UCSD-AML1 (cell line): Measurements from ENCODE around the gene CNTNAP4.

ENCODE experiments used
- DNase-seq: peaks from one replicate; lab custom pipeline; 2025; ENCODE audit not compliant: unreplicated experiment; lab: John Stamatoyannopoulos, UW

The CNTNAP4 gene

DNA sequence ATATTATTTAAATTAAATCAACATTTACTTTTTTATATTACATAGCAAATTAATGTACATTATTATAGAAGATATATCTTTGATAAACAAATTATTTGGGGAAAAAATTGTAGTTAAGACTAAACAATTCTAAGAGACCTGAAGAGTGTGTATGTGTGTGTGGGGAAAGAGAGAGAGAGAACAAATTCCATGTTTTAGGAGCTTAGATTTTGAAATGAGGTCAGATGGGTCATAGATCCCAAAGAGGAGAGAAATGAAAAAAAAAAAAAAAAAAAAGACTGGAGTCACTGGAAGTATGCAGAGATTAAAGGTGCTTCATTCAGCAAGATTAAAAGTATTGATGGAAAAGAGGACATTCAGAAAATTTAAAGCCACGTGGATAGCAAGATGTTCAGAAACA, 206.8 kb downstream of the CNTNAP4 start:
- no peak for DNase-seq

DNA sequence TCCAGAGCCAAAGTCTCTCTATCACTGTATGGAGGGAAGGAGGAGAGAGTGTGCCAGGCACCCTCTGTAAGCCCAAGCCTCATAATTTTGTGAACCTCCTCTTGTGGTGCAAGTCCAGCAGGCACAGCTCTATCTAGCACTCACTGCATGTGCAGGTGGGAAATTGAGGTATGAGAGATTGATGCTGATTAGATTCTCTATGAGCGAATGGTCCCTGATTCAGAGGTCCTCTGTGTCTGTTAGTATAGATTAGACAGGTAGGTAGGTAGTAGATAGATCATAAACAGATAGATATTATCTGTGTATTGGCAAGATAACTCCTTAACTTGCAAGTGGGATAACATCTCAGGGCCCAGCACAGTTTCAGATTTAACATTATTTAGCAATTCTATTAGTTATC, 209.5 kb downstream of the CNTNAP4 start:
- DNase-seq, result no peak

DNA sequence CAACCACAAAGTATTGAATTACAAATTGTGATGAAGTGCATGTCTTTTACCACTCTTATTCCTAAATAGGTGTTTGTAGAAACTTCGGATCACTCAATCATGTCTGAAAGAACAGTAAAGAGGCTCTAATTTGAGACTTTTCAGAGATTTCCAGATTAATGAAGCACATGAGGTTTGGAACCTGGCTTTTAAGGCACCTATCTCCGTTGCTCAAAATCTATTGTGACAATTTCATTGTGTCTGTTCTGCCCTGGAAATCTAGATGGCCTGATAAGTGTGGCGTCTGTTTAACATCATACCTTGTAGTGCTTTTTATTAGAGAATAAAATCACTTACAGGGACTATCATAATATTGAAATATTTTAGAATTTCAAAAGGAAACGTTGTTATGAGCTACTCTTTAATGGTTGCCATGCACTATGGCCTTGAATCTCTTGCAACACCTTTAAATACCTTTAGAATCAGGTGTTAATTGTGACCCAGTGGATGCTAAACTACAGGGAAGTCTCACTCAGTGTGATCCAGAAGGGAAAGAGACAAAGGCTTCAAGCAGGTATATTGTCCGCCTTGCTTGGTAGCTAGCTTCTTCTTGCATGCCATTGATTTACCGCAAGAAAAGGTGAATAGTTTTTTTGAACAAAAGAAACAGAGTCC, 210.3 kb downstream of the CNTNAP4 start:
- DNase-seq, result no peak

DNA sequence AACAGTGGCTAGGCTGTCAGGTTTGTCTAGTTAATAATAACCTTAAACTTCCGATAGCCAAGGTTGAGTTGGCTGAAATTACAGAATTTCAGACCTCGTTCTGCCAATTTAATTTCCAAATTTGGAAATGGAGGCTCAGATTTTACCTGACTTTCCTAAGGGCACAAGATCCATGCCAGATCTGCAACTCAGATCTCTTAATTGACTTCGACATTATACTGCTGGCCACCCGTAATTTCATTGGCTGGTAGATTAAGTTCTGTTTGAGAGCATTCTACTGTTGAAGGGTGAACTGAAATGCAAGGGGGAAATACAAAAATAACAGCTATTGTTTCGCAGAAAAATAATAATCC, 210.8 kb downstream of the CNTNAP4 start:
- DNase-seq, result no peak

DNA sequence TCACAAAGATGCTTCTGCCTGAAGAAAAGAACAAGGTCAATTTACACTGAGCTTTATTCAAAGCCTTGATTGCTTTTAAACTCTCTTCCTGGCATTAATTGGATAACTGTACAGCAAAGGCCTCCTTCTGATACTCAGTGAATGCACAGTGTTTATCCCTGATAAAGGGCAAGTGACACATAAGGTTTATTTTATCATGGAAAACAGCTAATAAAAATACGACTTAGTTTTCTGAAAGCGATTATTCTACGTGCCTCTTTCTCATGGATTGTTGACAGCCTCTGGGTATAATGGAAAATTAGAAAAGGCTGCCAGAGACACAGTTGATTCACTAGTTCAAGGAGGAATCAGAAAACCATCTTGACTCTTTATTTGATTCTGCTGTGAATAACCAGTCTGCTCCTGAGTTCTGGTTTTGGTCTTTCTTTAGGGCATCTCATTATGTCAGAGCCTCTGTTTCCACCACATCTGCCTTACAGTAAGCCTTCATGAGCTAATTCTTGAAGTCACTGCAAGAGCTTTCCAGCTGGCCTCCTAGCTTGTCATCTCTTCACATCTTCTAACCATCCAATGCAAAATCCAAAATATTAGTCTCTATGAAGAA, 212.9 kb downstream of the CNTNAP4 start:
- no peak for DNase-seq

DNA sequence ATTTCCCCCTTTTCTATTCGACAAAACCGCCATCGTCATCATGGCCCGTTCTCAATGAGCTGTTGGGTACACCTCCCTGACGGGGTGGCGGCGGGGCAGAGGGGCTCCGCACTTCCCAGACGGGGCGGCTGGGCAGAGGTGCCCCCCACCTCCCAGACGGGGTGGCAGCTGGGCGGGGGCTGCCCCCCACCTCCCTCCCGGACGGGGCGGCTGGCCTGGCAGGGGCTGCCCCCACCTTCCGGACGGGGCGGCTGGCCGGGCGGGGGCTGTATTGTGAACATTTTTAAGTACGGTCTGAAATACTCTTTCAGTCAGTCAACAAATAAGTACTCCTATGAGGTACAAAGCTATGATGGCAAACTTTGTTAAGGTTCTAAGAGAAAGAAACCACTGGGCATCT, 222.8 kb downstream of the CNTNAP4 start:
- DNase-seq, result no peak

DNA sequence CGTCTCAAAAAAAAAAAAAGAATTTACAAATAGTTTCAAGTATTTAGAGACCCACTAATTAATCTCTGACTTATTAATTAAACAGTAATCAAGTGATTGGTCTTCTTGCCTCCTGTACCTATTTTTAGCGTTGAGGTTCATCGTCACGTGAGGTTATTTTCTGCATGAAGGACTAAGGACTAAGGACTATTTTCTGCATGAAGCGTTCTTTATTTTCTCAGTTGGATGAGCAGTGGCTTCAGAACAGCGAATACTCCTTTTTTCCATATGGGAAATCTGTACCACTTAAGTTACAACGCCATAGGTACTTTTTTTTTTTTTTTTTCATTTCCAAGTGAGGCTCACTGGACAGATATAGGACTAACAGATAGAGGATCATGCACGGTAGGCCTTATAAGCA, 224.9 kb downstream of the CNTNAP4 start:
- no peak for DNase-seq

DNA sequence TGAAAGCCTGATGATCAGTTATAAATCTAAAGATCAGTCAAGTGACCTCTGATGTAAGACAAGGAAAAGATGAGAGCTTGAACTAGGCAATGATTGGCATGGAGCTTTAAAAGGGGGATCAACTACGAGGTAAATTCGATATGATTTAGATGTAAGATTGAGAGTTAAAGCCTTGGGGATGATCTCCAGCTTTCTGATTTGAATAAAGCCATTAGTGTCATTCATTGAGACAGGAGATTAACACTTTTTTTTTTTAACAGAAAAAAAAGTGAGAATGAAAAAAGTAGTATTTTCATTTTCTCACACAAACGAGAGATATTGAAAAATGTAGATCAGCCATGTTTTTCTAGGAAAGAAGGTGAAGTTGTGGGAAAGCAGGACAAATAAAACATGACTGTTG, 225.4 kb downstream of the CNTNAP4 start:
- no peak for DNase-seq

DNA sequence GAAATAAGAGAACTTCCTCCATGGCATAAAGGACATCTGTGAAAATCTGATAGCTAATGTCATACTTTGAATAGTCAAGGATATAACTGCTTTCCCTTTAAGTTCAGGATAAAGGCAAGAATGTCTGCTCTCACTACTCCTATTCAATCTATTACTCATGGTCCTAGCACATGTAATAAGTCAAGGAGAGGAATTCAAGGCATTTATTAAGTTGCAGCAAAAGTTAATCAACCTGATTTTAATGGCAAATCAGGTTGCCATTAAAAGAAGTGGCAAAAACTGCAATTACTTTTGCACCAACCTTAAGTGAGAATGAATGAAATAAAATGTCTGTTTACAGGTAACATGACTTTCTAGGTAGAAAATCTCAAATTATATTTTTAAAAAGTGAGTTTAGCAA, 225.9 kb downstream of the CNTNAP4 start:
- DNase-seq, result no peak

DNA sequence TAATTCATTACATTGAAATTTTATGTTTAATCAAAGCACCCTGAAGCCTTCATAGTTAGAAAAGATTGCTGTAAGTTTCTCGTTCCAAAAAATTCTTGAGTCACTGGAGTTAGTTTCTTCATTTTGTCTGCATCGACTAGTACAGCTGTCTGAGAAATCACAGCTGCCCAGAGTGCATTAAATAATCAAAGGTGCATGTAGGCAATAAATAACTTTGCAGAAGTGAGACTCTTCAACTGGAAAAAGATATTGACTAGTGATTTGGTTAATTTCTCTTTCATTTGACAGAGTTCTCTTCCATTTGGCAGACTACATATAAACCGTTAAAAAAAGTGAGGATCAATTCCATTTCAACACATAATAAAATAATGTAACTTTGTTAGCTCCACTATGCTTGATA, 234.0 kb downstream of the CNTNAP4 start:
- no peak for DNase-seq

DNA sequence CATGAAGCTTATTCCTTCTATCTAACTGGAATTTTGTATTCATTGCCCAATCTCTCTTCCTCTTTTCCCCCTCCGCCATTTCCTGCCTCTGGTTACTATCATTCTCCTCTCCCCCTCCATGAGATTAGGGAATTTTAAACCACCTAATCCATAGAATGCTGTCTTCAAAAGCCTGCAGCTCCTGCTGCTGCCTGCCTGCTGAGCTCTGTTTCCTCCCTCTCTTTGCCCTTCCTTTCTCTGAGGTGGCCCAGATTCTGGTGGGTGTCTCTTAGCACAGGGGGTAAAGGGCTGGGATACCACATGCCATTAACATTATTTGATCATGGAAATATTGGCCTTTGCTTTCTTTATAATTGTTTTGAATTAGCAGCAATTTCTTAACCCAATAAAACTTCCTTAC, 241.6 kb downstream of the CNTNAP4 start:
- no peak for DNase-seq

DNA sequence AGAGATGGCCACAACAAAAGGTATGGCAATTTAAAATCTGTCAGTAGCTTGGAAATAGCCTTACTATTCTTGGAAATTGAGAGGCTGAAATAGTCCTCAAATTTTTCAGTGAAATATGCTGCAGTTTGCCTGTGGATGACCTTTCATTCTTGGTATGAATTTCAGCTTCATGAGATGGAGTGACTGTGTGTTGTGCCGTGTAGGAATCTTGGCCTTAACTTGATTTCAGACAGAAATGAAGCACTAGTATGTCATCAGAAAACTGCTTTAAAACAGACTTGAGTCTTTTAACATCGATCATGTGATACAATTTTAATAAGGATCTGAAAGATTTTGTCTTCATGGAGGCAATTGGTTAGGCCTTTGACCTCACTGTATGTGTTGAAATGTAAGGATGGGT, 247.2 kb downstream of the CNTNAP4 start:
- no peak for DNase-seq

DNA sequence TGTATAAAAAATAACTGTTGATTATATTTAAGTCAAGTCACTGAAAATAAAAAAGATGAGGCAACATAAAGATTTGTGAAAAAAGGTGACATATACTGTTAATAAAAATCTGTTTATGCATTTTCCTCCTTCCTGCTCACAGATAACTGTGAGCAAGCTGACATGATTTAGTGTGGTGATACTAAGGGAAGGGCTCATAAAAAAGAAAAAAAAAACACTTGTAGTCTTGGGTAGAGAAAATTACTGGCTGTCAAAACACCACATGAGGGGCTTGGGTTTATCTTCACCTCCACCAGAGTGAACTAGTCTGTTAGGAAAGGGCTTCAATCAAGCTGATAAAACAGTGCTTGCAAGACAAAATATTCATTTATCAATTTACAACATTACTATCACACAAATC, 247.6 kb downstream of the CNTNAP4 start:
- no peak for DNase-seq

DNA sequence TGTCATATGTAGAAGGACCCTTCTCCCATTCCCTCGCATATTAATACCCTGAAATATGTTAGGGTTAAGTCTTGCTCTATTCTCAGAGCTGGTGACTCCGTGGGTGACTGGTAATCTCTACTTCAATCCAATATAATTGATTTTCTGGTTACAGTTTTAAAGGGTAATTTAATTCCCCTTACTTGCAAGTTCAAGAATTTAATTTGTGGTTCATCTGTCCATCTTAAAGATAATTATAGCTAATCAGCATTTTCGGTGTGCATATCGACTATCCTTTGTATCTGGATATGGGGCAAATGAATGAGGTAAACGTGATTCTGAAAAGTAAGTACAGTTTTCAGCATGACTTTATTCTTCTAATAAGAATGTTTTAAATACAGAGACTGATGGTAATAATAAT, 250.0 kb downstream of the CNTNAP4 start:
- DNase-seq, result no peak

DNA sequence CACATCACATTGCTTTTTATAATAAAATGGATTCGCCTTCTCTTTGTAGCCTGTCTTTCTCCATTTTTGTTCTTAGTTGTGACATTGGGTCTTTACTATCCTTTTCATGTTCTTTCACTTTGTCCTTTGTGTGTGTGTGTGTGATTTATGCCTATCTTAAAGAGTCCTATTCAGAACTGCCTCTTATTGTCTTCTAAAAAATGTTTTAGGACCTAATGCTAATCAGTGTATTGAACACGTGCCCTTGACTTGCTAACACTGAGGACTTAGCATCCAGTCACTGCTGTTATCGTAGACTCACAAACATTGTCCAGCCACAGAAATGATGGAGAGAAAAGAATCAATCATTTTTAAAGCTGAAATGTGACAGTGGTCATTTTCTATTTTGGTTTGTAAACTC, 251.9 kb downstream of the CNTNAP4 start:
- no peak for DNase-seq

DNA sequence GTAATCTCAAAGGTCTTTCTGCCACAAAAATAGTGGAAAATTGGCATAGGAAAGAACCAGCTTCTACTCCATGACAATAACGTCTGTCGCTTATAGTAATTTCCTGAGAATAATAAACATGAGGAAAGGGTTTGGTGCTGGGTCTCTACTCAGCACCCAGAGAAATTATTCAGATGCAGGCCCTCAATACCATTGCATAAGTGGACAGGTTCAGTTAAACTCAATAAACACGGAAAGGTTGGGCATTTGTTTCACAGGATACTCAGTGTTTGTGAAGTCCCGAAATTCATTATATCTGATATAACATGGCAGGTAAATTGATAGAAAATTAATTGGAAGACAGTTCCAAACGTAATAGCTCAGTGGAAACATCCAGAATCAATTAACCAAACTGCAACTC, 254.0 kb downstream of the CNTNAP4 start:
- DNase-seq, result no peak

DNA sequence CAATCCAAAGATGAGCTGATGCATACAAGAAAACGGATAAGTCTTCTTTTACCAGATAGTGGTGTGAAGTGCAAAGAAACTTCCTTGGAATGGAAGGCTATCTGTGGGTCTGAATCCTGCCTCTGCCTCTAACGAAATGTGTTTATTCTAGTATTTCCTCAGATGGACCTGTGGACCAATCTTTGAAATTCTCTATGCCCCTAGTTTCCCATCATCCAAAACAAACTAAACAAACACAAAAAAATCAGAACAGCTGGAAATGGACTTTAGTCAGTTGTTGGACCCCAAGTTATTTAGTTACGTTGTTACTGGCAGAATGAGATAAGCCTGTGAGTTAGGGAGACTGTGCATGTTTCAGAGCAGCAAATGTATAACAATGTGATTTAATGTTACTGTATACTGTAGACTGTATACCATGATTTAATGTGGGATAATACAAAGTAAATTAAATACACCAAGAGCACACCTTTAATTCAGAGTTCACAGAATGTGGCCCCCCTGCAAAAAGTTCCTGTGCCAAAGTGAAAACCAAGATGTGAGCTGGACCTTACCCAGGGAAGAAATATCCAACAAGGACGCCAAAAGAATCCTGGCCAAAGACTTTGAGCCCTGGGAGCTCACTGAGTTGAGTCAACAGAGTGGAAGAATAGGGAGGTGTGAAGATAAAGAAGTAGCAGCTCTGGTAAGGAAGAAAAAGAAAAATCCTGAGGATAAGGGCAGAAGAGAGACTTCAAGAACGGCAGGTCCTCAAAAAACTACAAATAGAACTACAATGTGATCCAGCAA, 255.2 kb downstream of the CNTNAP4 start:
- DNase-seq, result no peak

DNA sequence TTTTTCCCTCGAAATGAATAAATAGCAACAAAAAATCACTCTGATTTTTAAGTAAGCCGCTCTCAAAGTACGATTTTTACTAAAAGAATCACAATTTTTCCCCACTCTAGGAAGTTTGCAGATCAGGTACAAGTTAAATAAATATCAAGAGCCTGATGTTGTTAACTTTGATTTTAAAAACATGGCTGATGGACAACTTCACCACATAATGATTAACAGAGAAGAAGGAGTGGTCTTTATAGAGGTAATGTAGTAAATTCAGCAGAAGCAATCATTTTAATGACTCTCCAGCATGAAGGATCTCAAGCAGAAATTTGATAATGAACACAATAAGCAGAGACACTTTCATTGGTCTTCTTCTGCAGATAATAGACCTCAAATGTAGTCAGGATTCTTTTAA, 262.4 kb downstream of the CNTNAP4 start:
- no peak for DNase-seq

DNA sequence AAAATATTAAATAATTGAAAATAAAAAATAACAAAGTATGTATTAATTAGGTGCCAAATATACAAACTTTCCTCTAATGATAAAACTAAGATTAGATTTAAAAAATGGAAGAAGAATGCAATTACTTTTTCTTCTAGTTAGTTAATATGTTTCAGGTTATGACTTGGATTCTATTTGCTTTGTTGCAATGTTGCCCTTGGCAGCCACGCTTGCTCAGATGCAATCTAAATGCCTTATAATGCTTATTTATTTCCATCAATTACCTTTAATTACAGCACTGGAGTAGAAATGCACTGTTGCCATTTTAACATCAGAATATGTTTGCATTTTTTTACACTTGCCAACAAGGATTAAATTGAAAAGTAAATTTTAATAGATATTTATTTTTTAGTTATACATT, 263.9 kb downstream of the CNTNAP4 start:
- DNase-seq, result no peak

DNA sequence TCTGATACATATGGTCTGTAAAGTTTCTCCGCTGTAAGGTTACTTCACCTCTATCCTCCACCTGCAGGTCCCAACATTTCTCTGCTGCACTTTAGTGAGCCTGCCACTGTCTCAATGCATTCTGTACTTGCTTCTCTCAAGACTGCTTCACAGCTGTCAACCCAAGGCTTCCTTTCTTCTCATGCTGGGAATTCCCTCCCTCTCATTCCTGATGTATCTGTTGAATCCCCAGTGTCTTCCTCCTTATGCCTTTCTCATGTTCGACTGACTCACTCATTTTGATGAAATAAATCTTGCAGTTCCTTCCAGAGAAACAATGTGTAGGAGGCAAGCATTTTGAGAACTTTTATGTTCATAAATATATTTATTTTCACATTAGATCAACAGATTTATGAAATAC, 288.3 kb downstream of the CNTNAP4 start:
- no peak for DNase-seq

DNA sequence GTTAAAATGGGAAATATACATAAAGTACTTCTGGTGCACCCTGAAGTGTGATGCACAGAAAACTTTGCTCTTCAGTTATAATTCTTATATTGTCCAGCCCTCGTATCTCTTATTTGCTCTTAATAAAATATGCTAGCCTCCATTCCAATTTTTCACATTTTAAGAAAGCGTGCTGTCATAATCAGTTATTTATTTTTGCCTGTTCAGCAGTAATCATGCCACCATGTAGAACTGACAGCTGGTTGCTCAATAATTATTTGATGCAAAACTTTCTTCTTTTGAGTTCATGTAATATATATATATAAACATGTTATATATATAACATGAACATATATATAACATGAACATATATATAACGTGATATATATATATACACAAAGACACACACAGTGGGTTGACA, 294.6 kb downstream of the CNTNAP4 start:
- no peak for DNase-seq

DNA sequence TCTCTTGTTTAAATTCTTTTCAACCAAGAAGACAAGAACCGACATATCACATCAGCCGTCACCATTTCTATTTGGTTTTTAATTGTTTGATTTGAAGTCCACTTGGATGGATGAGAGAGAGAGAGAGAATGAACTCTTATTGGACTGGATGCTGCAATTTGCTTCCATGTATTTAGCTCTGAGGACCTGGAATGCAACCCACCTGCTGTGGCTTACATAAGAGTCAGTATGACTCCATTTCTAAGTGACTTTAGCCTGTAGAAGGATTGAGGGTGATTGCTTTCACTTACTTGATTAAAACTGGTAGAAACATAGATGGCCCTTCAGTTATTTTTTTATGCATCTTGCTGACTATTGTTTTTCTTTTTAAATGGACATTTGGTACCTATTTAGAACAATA, 296.1 kb downstream of the CNTNAP4 start:
- no peak for DNase-seq

DNA sequence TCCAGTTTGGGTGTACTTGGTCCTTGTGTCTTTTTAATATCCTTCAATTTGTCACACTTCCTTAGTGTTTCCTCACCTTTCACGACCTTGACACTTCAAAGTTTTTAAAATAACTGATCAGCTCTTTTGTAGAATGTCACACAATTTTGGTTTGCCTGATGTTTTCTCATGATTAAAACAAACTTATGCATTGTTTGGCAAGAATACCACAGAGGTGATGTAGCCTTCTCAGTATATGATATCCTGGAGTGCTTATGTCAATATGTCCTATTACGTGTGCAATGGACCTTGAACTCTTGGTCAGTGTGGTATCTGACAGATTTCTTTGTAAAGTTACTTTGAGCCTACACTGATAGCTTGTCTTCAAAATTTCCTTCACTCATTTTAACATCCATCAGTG, 297.4 kb downstream of the CNTNAP4 start:
- no peak for DNase-seq
